GM21717 (cell line): ENCODE results near the gene MED23.
"Not testable (repeated sequence)": the region's sequence is repeated elsewhere in the genome, so short reads cannot be mapped to it uniquely, and the experiment has no call there.

Experiments used
- ATAC-seq: cut with Tn5 transposase; IDR thresholded peaks from one replicate; pipeline ENCODE4 v1.9.1; 2021; ENCODE audit warnings: mild to moderate bottlenecking, moderate library complexity; ENCODE audit not compliant: unreplicated experiment

MED23 gene

DNA sequence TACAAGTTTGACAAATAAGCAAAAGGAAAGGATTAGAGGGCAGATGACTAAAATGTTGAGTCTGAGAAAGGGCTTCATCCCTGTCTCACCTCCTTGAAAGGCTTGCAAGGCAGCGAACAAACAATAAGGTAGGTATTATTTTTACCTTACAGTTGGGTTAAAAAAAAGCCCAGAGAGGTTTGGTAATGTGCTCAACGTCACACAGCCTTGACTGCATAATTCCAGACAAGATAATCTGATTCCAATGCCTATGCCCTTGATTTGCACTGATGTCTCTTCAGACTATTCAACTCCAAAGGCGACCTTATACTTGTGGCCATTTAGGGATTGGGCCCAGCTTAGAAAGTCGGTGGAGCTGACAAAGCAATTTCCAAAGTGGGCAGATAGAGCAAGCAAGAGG, 53.4 kb downstream of the MED23 start:
- no peak for ATAC-seq

DNA sequence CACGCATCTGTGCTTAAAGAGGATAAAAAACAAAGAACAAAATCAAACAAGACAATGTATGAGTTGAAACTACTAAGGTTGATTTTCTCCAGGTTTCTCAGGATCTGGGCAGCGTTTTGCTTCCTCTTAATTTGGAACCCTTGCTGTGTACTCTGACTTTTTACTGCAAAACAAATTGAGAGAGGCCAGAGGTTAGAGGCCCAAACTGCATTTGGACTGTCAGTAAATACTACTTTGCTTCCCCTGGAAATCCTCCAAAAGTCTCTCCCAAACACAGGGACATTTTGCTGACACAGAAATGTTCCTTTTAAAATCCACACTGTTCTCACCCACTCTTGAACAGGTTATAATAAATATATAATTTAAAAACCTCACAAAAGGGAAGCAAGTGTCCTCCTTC, 53.9 kb downstream of the MED23 start:
- ATAC-seq: no peak

DNA sequence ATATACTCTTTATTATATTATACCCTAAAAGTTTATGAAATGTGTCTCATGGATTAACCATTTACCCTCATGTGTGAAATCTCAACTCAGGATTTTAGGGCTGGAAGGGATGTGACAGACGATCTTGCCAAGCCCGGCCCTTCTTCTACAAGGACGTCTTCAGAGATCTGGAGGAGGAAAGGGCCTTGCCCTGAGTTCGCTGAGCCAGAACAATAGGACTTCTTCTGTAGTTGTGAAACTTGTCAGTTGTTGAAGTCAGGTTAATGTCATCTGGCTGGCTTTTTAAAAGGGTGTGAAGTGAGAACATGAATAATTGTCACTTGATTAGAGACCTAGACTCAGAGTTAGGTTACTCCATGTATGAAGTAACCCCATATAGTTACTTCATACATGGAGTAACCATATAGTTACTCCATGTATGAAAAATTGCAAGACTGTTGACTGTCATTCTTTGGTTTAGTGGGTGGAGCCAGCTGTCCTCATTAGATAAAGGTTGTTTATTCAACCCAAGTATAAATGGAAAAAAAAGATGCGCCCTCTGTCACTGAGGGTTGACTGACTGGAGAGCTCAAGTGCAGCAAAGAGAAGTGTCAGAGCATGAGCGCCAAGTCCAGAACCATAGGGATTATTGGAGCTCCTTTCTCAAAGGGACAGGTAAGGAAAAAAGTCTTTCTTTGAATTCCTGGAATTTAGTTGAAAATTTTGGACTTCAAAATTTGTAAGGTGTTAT, 55.2 kb downstream of the MED23 start, which contains the start of gene ARG1:
ARG1 (plus strand) TSS at position 541 of the 730 bp plus-strand sequence; CDS start at position 598, 57 bp downstream.
- ATAC-seq: no peak

DNA sequence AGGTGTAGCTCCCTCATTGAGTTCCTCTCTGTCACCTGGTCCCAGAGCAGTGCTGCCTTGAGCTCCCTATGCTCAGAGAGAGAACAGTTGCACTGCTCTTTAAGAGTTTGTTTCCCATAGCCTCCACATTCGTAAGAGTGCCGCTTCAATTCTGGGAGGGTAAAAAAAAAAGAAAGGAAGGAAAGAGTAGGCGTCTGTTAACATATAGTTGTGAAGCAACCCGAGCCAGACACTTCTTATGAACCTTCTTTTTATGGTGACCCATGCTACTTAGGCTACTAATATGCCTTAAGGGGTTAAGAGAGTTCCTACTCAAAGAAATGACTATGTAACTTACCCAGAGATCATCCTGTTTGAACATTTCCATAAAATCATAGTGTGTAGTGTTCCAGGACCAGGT, 59.3 kb downstream of the MED23 start:
- no peak for ATAC-seq

DNA sequence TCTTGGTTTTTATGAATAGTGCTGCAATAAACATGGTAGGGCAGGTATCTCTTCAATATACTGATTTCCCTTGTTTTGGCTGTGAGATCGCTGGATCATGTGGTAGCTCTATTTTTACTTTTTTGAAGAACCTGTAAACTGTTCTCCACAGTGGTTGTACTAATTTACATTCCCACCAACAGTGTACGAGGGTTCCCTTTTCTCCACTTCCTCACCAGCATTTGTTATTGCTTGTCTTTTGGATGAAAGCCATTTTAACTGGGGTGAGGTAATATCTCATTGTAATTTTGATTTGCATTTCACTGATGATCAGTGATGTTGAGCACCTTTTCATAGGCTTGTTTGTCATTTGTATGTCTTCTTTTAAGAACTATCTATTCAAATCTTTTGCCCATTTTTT, 63.0 kb downstream of the MED23 start:
- ATAC-seq: no peak

DNA sequence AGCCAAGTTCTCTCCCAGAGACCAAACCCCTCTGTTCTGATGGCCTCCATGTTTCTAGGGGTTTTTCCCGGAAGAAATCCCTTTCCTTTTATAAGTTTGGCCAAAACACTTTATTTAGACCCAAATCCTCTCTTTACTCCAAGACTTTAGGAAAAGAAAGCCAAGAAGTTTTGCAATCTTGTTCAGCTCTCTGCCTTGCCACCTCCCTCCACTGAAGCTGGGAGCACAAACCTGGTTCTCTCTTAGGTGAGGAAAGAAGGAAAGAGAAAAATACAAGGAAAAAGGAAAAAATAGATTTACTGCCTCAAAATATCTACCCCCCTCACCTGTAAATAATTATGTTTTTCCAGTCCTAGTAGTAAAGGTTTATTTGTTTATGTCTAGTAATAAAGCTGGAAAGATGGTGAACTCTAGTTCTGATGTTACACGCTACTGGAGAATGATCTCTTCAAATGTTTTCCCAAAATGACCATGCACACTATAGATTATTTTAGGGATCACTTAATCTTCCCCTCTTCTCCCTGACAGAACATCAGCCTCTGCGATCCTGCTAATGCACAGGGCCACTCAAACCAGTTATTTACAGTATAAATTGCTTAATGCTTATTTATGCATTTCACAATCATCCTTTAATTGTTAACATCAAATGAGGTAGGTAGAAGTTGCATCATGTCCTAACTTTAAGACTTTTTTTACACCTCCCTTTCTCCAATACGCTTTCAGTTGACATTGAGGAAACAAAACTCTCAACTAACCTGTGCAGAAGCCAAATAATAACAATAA, 65.9 kb downstream of the MED23 start:
- ATAC-seq: no peak

DNA sequence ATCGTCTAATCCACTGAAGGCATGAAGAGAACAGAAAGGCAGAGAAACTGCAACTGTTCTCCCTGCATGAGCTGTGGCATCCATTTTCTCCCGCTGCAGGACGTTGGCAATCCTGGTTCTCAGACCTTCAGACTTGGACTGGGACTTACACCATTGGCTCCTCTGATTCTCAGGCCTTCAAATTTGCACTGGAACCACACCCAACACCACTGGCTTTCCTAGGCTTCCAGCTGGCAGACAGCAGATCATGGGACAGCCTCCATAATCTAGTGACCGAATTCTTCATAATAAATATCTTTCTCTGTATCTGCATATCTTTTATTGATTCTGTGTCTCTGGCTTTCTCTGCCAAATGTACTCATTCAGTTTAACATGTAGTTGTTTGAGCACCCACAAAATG, 69.1 kb downstream of the MED23 start:
- ATAC-seq: no peak

DNA sequence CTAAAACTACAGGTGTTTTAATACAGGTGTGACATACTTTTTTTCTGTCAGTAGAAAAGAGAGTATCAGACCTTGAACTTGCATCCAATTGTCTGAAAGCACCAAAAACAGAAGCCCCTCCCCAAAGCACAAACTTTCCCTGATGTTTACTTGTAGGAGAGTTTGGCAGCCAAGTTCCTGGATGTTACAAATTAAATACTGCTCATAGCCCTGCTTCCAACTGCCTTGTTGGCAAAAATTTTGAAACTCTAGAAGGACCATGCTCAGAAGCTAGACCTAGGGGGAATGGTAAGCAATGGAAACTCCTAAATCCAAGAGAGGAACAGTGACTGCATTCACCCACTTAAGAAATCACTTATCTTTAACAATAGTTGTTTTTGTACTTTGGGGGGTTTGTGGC, 72.0 kb downstream of the MED23 start:
- no peak for ATAC-seq

DNA sequence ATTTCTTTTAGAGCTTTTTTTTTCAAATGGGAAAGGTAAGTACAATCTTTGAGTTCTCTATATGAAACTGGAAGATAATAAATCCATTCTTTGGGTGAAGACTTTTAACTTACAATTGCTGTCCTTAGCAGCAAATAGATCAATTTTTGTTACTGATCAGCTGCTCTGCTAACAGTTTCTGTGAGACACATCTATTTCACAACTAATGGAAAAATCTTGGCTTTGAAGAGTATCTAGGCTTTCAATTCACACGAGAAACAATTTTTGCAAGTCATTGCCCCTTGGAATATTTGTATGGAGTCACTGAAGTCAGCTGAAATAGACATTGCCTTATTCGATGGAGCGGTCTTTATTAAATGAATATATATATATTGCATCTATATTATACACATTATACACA, 75.5 kb downstream of the MED23 start:
- no peak for ATAC-seq

DNA sequence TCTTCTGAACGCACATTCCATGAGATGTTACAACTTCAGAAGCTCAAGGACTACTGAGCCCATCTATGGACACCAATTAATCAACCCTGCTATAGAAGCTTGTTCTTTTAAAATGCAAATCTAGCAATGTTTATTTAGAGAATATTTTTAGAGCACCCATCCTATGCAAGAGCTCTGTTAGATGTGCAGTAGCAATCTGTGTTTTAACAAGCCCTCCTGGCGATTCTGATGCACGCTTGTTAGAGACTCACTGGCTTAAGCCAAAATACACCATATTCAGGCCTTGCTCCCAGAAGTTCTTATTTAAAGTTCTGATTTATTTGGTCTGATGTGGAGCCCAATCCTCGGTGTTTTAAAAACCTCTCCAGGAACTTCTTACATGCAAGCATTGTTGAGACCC, 76.1 kb downstream of the MED23 start:
- no peak for ATAC-seq

DNA sequence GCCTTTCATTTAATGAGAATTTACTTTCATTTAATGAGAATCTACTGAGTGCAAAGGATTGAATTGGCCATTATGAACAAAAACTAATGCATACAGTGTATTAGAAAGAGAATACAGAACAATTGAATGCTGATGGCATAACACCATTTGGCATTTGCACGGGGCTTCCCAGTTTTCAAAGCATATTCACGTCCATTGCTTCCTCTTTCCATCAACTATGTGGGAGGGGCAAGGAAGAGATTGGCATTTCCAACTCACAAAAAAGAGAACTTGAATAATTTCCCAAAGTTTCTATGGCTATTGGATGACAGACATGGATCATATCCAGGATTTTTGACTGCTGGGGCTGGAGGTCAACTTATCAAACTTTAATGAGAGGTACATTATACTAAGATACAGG, 78.2 kb downstream of the MED23 start:
- ATAC-seq: no peak

DNA sequence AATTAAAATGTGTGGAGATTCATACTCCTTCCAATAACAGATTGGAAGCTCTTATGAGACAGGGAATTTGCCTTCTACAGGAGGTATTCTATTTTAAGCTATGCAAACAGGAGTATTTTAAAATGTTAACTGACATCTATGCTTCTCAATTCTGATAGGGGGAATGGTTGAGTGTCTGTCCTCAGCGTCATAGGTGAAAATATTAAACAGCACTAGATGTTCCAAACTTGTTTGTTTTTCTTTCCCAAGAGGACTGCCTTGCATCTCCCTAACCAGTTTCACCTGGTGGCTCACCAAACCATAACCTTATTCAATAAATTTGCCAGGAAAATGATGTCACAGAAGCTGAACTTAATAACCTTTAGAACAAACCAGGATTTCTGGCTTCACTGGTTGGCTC, 79.6 kb downstream of the MED23 start:
- no peak for ATAC-seq

DNA sequence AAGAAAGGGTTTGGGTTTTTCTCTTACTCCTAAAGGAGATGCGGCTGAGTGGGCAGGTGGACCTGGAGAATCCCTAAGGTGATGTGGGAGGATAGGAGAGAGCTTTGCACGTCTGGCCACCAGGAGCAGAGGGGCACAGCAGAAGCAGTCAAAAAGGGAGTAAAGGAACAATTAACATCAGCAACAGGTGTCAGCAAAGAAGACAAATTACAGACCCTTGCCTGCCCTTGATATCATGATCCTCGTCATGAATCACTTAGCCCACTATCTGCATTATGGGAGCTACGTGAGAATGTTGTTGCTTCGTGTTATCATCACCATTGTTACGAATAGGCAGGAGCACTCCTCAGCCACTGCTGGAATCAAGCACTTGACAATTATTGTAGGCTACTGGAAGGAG, 80.6 kb downstream of the MED23 start:
- ATAC-seq: no peak

DNA sequence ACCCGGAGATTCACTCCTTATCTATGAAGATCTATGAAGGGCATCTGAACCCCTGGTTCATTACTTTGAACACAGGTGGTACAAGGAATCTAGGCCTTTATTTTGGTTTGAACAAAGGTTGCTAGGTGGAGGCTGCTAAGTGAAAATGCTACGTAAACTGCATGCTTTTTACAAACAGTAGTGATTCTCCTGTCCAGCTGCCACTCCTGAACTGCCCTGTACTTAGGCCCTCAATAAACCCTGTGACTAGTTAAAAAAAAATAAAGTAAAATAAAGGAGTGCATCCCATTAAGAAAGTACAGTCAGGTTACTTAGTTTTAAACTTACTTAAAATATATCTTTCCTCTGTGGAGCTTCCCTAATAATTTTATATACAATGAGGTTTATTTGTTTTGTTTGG, 82.7 kb downstream of the MED23 start:
- ATAC-seq: no peak

DNA sequence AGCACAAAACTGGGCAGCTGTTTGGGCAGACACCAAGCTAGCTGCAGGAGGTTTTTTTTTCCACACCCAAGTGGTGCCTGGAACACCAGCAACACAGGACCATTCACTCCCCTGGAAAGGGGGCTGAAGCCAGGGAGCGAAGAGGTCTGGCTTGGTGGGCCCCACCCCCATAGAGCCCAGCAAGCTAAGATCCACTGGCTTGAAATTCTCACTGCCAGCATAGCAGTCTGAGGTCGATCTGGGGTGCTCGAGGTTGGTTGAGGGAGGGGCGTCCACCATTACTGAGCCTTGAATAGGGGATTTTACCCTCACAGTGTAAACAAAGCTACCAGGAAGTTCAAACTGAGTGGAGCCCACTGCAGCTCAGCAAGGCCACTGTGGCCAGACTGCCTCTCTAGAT, 89.4 kb downstream of the MED23 start:
- ATAC-seq: not testable (repeated sequence)

DNA sequence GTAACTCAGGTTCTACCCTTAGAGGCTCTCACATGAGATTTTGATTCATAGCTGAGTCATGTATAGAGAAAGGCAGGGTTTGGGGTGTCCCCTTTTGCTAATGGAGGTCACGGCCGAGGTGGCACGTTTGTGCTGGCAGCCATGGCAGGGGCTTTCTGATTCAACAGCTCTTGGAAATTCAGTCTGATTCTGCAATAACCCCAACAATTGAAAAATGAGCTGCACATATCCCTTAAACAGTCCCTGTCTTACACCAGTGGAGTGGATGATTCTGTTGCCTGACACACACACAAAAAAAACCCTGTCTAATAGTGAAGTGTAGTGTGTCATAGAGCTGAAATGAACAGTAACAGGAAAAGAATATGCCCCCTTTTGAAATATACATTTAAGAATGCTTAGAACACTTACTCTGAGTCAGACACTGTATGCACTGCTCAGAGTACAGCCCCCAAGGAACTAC, 95.4 kb downstream of the MED23 start:
- ATAC-seq: no peak

DNA sequence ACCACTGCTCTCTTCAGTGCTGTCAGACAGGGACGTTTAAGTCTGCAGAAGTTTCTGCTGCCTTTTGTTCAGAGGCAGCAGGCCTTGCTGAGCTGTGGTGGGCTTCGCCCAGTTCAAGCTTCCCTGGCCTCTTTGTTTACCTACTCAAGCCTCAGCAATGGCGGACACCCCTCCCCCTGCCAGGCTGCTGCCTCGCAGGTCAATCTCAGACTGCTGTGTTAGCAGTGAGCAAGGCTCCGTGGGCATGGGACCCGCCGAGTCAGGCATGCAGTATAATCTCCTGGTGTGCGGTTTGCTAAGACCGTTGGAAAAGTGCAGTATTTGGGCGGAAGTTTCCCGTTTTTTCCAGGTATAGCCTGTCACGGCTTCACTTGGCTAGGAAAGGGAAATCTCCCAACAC, 96.4 kb downstream of the MED23 start:
- ATAC-seq: not testable (repeated sequence)

DNA sequence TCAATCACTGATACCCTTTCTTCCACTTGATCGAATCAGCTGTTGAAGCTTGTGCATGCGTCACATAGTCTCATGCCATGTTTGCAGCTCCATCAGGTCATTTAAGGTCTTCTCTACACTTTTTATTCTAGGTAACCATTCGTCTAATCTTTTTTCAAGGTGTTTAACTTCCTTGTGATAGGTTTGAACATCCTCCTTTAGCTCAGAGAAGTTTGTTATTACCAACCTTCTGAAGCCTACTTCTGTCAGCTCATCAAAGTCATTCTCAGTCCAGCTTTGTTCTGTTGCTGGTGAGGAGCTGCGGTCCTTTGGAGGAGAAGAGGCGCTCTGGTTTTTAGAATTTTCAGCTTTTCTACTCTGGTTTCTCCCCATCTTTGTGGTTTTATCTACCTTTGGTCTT, 97.1 kb downstream of the MED23 start:
- not testable (repeated sequence) for ATAC-seq

DNA sequence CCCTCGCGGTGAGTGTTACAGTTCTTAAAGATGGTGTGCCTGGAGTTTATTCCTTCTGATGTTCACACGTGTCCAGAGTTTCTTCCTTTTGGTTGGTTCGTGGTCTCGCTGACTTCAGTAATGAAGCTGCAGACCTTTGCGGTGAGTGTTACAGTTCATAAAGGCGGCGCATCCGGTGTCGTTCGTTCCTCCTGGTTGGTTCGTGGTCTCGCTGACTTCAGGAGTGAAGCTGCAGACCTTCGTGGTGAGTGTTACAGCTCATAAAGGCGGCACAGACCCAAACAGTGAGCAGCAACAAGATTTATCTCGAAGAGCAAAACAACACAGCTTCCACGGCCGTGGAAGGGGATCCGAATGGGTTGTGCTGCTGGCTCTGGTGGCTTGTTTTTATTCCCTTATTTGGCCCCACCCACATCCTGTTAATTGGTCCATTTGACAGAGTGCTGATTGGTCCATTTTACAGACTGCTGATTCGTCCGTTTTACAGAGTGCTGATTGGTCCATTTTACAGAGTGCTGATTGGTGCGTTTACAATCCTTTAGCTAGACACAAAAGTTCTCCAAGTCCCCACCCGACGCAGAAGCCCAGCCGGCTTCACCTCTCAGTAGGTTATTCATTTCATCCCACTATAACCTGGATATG, 103.2 kb downstream of the MED23 start:
- ATAC-seq: no peak

DNA sequence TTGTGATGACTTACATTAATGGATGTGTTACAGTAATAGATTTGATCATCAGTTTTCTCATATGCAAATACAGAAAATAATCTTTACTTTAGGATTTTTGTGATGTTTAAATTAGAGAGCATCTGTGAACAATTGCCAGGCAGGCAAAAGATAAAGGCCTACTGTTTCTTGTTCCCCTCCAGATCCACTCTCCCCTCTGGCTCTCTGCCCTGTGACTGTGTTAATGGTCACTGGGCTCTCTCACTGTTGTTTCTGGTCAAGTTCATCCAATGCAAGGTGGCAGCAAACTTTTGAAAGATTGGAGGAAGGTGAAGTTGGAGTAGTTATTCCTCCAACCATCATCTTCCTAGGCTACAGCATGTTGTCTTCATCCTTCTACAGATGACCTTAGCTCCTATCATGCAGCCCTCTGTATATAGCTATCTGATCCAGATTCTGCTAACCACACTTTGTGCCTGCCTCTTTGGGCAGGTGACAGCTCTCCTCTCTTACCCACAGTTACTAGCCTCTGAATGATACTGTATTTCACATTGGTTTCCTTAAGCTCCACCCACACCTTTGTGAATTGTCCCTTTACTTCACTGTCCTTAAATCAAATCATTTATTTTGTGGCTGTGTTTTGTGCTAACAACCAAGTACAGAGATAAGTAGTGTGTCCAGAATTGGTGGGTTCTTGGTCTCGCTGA, 103.9 kb downstream of the MED23 start:
- ATAC-seq: no peak
